HG03025 (cell line): Measurements from ENCODE around the gene ARSA.
"Not testable (repeated sequence)": the region's sequence is repeated elsewhere in the genome, so short reads cannot be mapped to it uniquely, and the experiment has no call there.

Source experiments
- ATAC-seq: cut with Tn5 transposase; IDR thresholded peaks from one replicate; pipeline ENCODE4 v1.9.1; 2021; ENCODE audit warnings: mild to moderate bottlenecking, moderate library complexity; ENCODE audit not compliant: unreplicated experiment, low FRiP score

The ARSA gene

DNA sequence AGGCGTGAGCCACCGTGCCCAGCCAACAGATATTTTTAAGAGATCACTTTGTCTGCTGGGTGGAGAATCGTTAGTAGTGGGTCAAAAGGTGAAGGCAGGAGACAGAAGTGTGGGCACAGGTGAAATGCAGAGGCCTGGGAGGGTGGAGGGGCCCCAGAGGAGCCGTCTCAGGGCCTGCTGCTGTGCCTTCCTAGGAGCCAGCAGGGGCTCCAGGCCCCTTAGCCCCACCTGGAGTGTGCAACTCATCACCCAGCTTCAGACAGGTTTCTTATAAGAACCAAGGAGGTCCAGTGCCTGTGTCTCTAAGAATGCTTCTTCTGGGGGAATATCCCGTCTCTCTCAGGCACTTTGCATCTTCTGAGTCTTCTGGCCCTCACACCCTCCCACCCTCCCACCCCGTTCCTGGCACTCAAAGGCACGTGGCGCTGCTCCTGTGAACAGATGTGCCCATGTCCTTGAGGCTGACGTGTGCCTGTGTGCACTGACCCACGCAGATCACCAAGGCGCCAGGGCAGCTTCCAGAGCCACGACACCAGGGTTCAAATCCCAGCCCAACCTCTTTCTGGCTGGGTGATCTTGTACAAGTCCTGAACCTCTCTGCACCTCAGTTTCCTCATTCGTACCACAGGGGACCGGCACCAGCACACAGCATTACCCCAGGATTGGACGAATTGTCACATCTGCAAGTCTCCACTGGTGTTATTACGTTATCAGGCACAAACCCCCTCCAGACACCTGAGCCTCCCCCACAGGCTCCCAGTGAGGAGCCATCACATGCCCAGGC is 3.4 kb downstream of the ARSA start:
- ATAC-seq, result no peak

DNA sequence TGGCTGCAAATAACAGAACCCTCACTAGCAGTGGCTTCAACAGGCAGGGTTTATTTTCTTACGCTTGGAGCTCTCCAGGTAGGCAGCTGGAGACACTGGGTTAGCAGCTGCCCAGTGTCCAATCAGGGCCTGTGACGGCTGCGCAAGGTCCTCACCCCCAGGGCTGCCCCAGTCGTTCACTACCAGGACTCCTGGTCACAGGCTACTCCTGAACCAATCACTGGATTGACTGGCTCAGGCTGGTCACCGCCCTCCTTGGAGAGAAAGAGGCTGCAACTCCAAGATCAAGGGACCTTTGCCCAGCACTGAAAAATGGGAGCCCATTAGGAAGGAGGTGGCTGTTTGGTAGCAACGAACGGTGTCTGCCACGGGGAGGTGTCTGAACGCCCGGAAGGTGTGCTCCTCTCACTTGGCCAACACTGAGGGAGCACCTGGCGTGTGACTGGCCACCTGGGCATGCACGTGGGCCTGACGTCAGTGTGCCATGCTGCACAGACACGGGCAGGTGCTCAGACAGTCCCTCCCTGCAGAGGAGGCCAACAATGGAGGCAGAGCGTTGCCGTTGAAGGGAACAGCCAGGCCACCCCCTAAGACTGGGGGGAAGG is 5.1 kb downstream of the ARSA start:
- no peak for ATAC-seq

- no peak for ATAC-seq
These were observed 5.8 kb downstream of the ARSA start for GRCh38 chr22:50621948-50622722.

DNA sequence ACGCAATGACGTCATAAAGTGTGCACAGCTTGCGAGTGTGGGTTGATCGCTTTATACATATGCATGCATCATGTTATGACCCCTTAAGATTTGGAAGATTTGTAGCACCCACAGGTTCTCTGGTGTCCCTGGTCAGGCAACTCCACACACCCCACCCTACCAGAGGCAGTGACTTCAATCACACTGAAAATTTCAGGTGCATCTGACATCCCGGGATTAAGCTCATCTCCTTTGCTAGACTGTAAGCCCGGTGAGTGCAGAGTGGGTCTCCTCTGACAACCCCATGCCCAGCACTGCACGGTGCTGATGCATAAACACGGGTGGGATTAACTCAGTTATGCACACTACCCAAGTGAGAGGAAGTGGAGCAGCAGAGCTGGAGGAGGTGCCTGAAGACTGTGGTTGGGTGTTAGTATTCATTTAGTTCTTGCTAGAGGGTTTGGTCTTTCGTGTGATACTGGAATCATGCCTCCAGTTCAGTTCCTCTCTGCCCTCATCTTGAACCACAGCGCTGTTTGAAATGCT is 6.5 kb downstream of the ARSA start:
- no peak for ATAC-seq

- peak; percentile 48 for ATAC-seq
These were observed 7.2 kb downstream of the ARSA start for GRCh38 chr22:50620593-50621355.

DNA sequence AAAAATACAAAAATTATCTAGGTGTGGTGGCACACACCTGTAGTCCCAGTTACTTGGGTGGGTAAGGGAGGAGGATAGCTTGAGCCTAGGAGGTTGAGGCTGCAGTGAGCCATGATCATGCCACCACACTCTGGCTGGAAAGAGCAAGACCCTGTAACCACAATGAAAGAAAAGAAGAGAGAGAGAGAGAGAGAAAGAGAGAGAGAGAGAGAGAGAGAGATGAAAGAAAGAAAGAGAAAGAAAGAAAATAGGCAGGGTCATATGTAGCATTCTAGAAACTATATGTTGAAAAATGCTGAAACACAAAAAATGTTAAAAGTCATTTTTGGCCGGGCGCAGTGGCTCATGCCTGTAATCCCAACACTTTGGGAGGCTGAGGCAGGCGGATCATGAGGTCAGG is 13.7 kb downstream of the ARSA start:
- ATAC-seq, result not testable (repeated sequence)

DNA sequence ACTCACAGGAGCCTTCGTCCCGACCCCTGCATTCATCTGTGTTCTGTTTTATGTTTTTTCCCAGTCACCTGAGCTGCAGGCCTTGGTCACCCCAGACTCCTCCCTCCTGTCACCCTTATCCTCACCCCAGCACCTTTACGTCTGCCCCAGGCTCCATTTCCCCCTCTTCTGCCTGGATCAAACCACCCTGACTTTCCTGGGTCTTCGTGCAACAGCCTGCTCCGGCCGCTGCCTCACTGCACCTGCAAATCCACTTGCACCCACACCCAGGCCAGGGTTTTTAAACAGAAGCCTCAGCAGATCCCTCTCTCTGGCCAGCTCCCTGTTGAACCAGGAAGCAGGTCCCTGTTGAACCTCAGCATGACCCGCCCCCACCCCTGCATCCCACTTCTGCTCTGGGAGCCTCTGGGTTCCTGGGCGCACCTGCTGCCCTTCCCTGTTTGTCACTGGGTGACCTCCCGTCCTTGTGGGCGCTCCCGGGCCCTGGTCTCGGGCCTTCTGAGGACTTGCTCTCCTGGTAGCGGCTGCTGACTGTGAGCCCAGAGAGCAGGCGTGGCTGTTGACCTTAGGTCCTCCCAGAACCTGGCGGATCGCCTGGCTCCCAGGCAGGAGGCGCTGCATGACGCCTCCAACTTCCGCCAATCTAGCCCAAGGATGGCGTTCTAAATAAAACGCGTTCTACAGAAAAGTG is 14.5 kb downstream of the ARSA start:
- ATAC-seq, result no peak

- ATAC-seq, result no peak
These were observed 15.3 kb downstream of the ARSA start for GRCh38 chr22:50612528-50613221.

DNA sequence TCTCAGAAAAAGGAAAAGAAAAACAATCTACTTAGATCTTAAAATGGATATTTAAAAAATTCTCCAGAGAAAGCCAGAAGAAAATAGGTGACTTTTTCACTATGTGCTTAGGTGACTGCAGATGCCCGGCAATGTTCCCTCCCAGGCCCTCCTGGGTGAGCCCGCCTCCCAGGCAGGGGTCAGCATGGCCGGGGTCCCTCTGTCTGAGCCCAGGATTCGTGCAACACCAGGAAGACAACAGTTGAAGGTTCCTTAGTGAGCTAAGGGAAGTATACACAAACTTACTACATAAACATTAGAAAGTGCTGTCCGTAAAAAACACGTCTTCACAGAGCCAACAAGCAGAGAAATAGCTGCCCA is 15.8 kb downstream of the ARSA start:
- ATAC-seq, result no peak

GRCh38 chr22:50611341-50612060 is 16.5 kb downstream of the ARSA start:
- no peak for ATAC-seq

- no peak for ATAC-seq
These were observed 17.4 kb downstream of the ARSA start for GRCh38 chr22:50610581-50610980.

GRCh38 chr22:50610041-50610451 is 17.9 kb downstream of the ARSA start:
- no peak for ATAC-seq

GRCh38 chr22:50609599-50609998 is 18.4 kb downstream of the ARSA start:
- ATAC-seq, result no peak

DNA sequence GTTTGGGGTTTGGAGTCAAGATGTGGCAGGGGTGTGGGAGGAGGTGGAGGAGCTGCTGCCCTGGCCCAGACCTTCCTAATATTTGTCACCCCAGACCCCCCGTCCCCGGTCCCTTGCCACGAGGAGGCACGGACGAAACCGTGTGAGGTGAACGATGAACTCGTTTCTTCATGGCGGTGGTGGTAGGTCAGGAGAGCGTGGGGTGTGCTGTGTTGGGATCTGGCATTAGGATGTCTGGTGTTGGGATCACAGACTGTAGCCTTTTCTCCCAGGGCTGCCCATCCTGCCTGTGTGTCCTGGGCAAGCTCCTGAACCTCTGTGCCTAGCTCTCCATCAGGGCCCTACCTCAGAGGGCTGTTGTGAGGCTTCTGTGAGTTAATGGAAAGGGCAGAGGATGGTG is 19.0 kb downstream of the ARSA start:
- ATAC-seq, result no peak

- ATAC-seq, result not testable (repeated sequence)
These were observed 19.7 kb downstream of the ARSA start for GRCh38 chr22:50608058-50608840.

DNA sequence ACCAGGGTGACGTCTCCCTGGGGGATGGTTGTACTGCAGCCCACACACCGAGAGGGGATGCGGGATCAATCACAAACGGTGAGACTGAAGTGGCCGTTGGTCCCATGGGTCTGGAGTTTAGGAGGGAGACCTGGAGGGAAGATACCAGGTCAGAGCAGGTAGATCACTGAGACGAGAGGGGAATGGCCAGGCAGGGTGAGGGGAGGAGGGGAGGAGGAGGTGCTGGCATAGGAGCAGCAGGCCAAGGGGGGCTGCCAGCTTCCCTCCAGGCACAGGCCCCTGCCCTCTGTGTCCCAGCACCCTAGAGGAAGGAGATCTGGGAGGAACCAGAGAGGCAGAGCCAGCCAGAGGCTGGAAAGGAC is 20.3 kb downstream of the ARSA start:
- no peak for ATAC-seq

- ATAC-seq, result no peak
These were observed 20.9 kb downstream of the ARSA start for GRCh38 chr22:50606946-50607658.
